Prostate gland (tissue), 2 donors: ENCODE results near the gene NDFIP2.

Source experiments
- POLR2A ChIP-seq: fragments of 450-650 bp; IDR thresholded peaks from one replicate; pipeline ENCODE4 v1.6.1; 2016; ENCODE audit warnings: antibody characterized with exemption, mild to moderate bottlenecking
- POLR2AphosphoS5 ChIP-seq: sonication (generic); formaldehyde crosslinking; IDR thresholded peaks from one replicate; pipeline ENCODE4 v1.6.1; 2017; ENCODE audit warnings: antibody characterized with exemption
- TF ChIP-seq, protein P1 (sequence below), 4 experiments: fragments of 200-600 bp in 2 of 4; fragments of 450-650 bp in 2 of 4; sonication (generic) in 2 of 4; IDR thresholded peaks; 1 replicate in 3 of 4; 2 replicates in 1 of 4; pipeline ENCODE4 v1.5.1; 2016 to 2019; ENCODE audit warnings: antibody characterized with exemption in 4 of 4, mild to moderate bottlenecking in 2 of 4, moderate library complexity in 2 of 4

DNA sequence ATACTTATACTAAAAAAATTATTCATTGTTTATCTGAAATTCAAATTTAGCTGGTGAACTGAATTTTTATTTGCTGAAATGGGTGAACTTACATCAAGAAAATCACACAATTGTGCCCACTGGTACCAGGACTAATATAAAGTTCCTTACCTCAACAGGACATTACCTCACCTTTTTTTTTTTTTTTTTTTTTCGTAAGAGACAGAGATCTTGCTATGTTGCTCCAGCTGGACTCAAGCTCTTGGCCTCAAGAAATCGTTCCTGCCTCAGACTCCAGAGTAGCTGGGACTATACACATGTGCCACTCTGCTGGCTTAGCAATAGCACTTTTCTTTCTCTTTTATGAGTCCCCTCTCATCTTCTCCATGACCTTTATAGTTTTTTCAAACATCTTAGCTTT is 22.5 kb upstream of the NDFIP2 start:
- TF ChIP-seq, protein P1, sequence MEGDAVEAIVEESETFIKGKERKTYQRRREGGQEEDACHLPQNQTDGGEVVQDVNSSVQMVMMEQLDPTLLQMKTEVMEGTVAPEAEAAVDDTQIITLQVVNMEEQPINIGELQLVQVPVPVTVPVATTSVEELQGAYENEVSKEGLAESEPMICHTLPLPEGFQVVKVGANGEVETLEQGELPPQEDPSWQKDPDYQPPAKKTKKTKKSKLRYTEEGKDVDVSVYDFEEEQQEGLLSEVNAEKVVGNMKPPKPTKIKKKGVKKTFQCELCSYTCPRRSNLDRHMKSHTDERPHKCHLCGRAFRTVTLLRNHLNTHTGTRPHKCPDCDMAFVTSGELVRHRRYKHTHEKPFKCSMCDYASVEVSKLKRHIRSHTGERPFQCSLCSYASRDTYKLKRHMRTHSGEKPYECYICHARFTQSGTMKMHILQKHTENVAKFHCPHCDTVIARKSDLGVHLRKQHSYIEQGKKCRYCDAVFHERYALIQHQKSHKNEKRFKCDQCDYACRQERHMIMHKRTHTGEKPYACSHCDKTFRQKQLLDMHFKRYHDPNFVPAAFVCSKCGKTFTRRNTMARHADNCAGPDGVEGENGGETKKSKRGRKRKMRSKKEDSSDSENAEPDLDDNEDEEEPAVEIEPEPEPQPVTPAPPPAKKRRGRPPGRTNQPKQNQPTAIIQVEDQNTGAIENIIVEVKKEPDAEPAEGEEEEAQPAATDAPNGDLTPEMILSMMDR (IDR thresholded peaks at IDR 0.05), result no peak
- TF ChIP-seq POLR2A (no peak), POLR2AphosphoS5 (no peak)
